Esophagus (tissue), 2 donors: Measurements from ENCODE around the gene TNFAIP6. TPM values are rescaled to one million over a fixed set of nuclear protein-coding genes. Genes with fewer than 3 reads are reported as not detected.
"Not testable (repeated sequence)": the region's sequence is repeated elsewhere in the genome, so short reads cannot be mapped to it uniquely, and the experiment has no call there.

Experiments used
- H3K27ac ChIP-seq, 2 donors: one replicate each; pipeline ENCODE4 v1.5.1; 2013; ENCODE audit warnings: low read depth in 2 of 2, mild to moderate bottlenecking in 2 of 2, inconsistent platforms in 1 of 2, low read length in 1 of 2, moderate library complexity in 1 of 2
- H3K27me3 ChIP-seq, 2 donors: one replicate each; pipeline ENCODE4 v1.6.1; 2013; ENCODE audit warnings: low read length in 2 of 2, control low read depth in 1 of 2, mild to moderate bottlenecking in 1 of 2; ENCODE audit not compliant: insufficient read depth in 2 of 2, control insufficient read depth in 1 of 2
- H3K36me3 ChIP-seq, 2 donors: one replicate each; pipeline ENCODE4 v1.6.1; 2013; ENCODE audit warnings: low read length in 1 of 2; ENCODE audit not compliant: control insufficient read depth in 2 of 2, insufficient read depth in 2 of 2
- H3K4me1 ChIP-seq, 2 donors: one replicate each; pipeline ENCODE4 v1.6.1; 2013; ENCODE audit warnings: low read length in 1 of 2; ENCODE audit not compliant: control insufficient read depth in 2 of 2, insufficient read depth in 2 of 2
- H3K4me3 ChIP-seq, 2 donors: one replicate each; pipeline ENCODE4 v1.5.1; 2013; ENCODE audit warnings: low read length in 2 of 2, mild to moderate bottlenecking in 2 of 2, low read depth in 1 of 2, moderate library complexity in 1 of 2
- H3K9me3 ChIP-seq, 2 donors: one replicate each; pipeline ENCODE4 v1.6.1; 2013; ENCODE audit warnings: mild to moderate bottlenecking in 2 of 2, low read depth in 1 of 2, low read length in 1 of 2, moderate library complexity in 1 of 2; ENCODE audit not compliant: control insufficient read depth in 2 of 2, insufficient read depth in 1 of 2
- WGBS, 2 donors: extraction: QIAGEN DNeasy Blood & Tissue Kit; methylation state at CpG; one replicate each; pipeline ENCODE4 v1.1.7; 2013; 5-methylcytosine and 5-hydroxymethylcytosine counted together
- polyA plus RNA-seq, 2 donors: library from polyadenylated mRNA; stranded (reverse); fragments of 200-250 nt; gene quantifications; one replicate each; pipeline ENCODE4 v1.2.3, GENCODE V29; 2013
- donor health status: healthy with polysubstance abuse.
- donor health status: Bipolar disorder and iron deficiency.

The TNFAIP6 gene
- polyA plus RNA-seq, 2 donors = 0.28 to 0.51 TPM

- no peak overlapping the region for H3K27ac ChIP-seq
- 76 to 82% methylated on average over 1 of the region's 1 CpG for WGBS, 2 donors
- H3K27me3 ChIP-seq = no peaks in the 10 kb centered on the region
- no peaks in the 10 kb centered on the region for H3K9me3 ChIP-seq
- no peaks in the 10 kb centered on the region for H3K36me3 ChIP-seq
- H3K4me1 ChIP-seq = no peaks in the 10 kb centered on the region
- no peak overlapping the region for H3K4me3 ChIP-seq
Observed at GRCh38 chr2:151337643-151338042, 19.7 kb upstream of the TNFAIP6 start.

DNA sequence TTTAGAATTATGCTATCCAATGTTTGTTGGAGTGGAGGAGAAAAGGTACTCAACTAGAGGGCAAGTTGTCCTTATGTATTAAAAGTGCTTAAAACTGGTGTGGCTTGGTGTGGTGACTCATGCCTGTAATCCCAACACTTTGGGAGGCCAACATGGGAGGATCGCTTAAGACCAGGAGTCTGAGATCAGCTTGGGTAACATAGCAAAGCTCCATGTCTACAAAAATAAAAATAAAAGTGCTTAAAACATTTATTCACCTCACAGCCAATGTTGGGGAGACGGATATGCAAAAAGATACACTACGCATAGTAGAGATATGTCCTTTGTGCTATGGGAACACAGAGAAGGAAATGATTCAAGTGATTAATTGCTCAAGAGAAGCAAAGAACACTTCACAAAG is 19.3 kb upstream of the TNFAIP6 start:
- Histone ChIP-seq H3K9me3 (no peaks in the 10 kb centered on the region), H3K4me1 (no peaks in the 10 kb centered on the region), H3K27ac (no peak overlapping the region), H3K4me3 (no peak overlapping the region), H3K27me3 (no peaks in the 10 kb centered on the region), H3K36me3 (no peaks in the 10 kb centered on the region)
- 83 to 91% methylated on average over 3 of the region's 3 CpGs for WGBS, 2 donors

DNA sequence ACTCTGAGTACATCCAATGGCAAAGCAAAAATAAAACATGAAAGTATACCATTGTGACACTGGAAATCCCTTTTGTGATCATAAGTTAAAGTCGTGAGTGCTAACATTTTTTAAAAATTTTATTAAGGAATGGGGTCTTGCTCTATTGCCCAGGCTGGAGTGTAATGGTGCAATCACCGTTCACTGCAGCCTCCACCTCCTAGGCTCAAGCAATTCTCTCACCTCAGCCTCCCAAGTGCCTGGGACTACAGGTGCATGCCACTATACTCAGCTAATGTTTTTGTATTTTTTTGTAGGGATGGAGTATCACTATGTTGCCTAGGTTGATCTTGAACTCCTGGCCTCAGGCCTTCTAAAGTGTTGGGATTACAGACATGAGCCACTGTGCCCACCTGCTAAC is 14.3 kb upstream of the TNFAIP6 start:
- 90 to 95% methylated on average over 2 of the region's 2 CpGs for WGBS, 2 donors
- H3K4me3 ChIP-seq = no peak overlapping the region
- no peaks in the 10 kb centered on the region for H3K9me3 ChIP-seq
- H3K27me3 ChIP-seq = no peaks in the 10 kb centered on the region
- no peaks in the 10 kb centered on the region for H3K4me1 ChIP-seq
- no peak overlapping the region for H3K27ac ChIP-seq
- H3K36me3 ChIP-seq = no peaks in the 10 kb centered on the region

- H3K4me1 ChIP-seq, H3K27me3 ChIP-seq, H3K9me3 ChIP-seq, H3K27ac ChIP-seq, H3K4me3 ChIP-seq, H3K36me3 ChIP-seq: not testable (repeated sequence)
- WGBS, 2 donors = 83 to 88% methylated on average over 4 of the region's 4 CpGs
Observed at GRCh38 chr2:151344191-151344590, 13.2 kb upstream of the TNFAIP6 start.

- no peaks in the 10 kb centered on the region for H3K9me3 ChIP-seq
- WGBS, 2 donors = 85 to 96% methylated on average over 2 of the region's 2 CpGs
- no peak overlapping the region for H3K27ac ChIP-seq
- no peaks in the 10 kb centered on the region for H3K27me3 ChIP-seq
- H3K4me1 ChIP-seq = no peaks in the 10 kb centered on the region
- no peak overlapping the region for H3K4me3 ChIP-seq
- no peaks in the 10 kb centered on the region for H3K36me3 ChIP-seq
Observed at GRCh38 chr2:151344906-151345305, 12.5 kb upstream of the TNFAIP6 start.

DNA sequence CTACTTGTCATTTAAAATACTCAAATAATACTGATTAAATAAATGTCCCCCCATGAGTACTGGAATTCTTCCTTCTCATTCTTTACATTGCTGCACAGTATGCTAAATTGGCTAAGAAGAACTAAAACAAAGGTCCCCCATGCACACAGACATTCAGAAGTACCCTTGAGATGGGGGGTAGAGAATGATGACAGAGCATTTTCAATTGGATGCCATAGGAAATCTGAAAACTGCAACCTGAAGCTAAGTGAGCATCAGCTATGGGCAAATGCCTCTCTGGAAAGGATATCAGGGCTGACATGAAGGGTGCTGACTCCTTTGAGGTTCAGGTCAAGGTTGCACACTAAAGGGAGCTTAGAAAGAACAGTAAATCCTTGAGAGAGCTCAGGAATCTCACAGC is 10.1 kb upstream of the TNFAIP6 start:
- H3K4me3 ChIP-seq = no peak overlapping the region
- no peak overlapping the region for H3K27ac ChIP-seq
- H3K36me3 ChIP-seq = no peaks in the 10 kb centered on the region
- no peaks in the 10 kb centered on the region for H3K27me3 ChIP-seq
- H3K4me1 ChIP-seq = no peaks in the 10 kb centered on the region
- H3K9me3 ChIP-seq = no peaks in the 10 kb centered on the region

GRCh38 chr2:151347906-151348305 is 9.5 kb upstream of the TNFAIP6 start:
- Histone ChIP-seq H3K27me3 (no peaks in the 10 kb centered on the region), H3K4me1 (no peaks in the 10 kb centered on the region), H3K9me3 (no peaks in the 10 kb centered on the region), H3K27ac (no peak overlapping the region), H3K4me3 (no peak overlapping the region), H3K36me3 (no peaks in the 10 kb centered on the region)
- WGBS, 2 donors = 56 to 61% methylated on average over 5 of the region's 5 CpGs

DNA sequence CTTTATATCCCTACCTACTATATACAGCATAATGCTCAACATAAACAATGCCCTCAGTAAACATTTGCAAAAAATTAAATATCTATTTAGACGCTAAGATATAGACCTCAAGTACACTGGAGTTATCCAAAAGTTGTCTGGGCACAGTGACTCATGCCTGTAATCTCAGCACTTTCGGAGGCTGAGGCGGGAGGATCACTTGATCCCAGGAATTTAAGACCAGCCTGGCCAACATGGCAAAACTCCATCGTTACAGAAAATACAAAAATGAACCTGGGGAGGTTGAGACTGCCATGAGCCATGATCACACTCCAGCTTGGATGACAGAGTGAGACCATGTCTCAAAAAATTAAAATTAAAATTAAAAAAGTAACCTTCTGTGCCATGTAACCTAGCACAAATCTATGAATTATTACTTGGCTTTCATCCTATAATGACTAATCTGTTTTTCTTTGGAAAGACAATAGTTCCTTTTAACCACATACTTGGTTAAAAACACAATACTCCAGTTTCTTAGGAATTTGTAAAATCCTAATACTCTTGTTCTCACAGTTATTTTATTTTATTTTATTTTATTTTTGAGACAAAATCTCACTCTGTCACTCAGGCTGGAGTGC is 6.7 kb upstream of the TNFAIP6 start:
- H3K9me3 ChIP-seq = no peaks in the 10 kb centered on the region
- H3K4me3 ChIP-seq = no peak overlapping the region
- H3K36me3 ChIP-seq = no peaks in the 10 kb centered on the region
- H3K27me3 ChIP-seq = no peaks in the 10 kb centered on the region
- no peaks in the 10 kb centered on the region for H3K4me1 ChIP-seq
- 76 to 82% methylated on average over 4 of the region's 4 CpGs for WGBS, 2 donors
- no peak overlapping the region for H3K27ac ChIP-seq

GRCh38 chr2:151353995-151354394 is 3.4 kb upstream of the TNFAIP6 start:
- no peaks in the 10 kb centered on the region for H3K36me3 ChIP-seq
- H3K27me3 ChIP-seq = no peaks in the 10 kb centered on the region
- no peaks in the 10 kb centered on the region for H3K9me3 ChIP-seq
- WGBS, 2 donors = 59 to 66% methylated on average over 2 of the region's 2 CpGs
- no peaks in the 10 kb centered on the region for H3K4me1 ChIP-seq
- no peak overlapping the region for H3K27ac ChIP-seq
- H3K4me3 ChIP-seq = no peak overlapping the region

DNA sequence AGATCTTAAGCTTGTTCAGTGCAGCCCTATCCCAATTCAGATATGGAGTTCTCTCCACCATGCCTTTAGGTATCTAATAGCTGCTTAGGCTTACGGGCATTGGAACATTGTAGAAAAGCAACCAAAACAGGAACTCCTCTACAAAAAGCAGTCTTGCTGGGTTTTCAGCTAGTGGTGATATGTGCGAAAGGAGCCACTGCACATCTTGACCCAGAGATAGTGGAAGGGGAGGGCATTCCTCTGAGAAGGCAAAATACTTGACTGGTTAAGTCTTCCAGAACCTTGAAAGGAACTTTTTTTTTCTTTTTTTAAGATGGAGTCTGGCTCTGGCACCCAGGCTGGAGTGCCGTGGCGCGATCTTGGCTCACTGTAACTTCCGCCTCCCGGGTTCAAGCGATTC is 2.6 kb upstream of the TNFAIP6 start:
- H3K4me3 ChIP-seq = no peak overlapping the region
- H3K27ac ChIP-seq = no peak overlapping the region
- no peaks in the 10 kb centered on the region for H3K36me3 ChIP-seq
- H3K27me3 ChIP-seq = no peaks in the 10 kb centered on the region
- H3K4me1 ChIP-seq = no peaks in the 10 kb centered on the region
- H3K9me3 ChIP-seq = no peaks in the 10 kb centered on the region
- WGBS, 2 donors = 94 to 97% methylated on average over 8 of the region's 8 CpGs
